Middle frontal gyrus (tissue), 1 donor: ENCODE data around the gene STIL.
"Not testable (repeated sequence)": the region's sequence is repeated elsewhere in the genome, so short reads cannot be mapped to it uniquely, and the experiment has no call there.

Experiments used
- DNase-seq: peaks from one replicate; pipeline ENCODE4 v3.0.0-alpha.2; 2015; ENCODE audit warnings: low spot score; ENCODE audit errors: extremely low spot score

Gene STIL

GRCh38 chr1:47223174-47223920 lies 90.6 kb downstream of the STIL start:
- DNase-seq = no peak

DNA sequence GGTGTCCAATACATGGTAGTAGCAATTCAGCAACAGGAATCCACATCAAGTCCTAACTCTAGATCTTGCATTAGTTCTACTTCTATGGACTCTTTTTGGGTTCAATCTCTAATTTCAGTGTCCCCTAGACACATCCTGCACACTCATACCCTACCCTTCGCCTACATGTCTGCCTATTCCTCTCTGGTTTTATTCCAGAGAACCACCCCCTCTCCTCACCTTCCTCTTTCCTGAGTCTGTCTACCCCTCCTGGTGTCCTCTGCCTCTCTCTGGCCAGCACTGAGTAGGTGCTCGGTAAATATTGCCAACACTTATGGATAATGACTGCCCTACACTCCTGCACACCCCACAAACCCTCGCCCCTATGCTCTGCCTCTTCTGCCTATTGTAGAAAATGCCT lies 91.5 kb downstream of the STIL start:
- no peak for DNase-seq

DNA sequence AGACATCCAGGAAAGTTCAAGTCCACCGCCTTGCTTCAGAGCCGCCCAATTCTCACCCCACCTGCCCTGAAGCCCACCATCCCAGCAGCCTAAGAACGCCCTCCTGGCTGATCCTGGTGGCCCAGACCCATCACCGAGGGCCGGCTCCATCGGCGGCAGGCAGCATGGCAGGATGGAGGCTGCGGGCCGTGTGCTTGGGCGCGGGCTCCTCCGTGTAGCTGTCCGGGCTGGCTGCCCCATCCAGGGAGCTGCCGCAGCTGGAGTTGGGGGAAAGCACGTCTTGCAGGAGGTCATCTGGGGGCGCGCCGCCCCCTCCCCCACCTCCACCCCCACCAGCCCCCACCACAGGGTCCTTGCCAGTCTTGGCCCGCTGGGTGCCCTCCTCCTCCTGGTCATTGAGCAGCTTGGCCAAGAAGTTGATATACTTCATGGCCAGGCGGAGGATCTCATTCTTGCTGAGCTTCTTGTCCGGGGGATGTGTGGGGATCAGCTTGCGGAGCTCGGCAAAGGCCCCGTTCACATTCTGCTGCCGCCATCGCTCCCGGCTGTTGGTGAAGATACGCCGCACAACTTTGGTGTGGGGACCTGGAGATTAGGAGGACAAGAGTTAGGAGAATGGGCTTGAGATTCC lies 94.2 kb downstream of the STIL start:
- no peak for DNase-seq

DNA sequence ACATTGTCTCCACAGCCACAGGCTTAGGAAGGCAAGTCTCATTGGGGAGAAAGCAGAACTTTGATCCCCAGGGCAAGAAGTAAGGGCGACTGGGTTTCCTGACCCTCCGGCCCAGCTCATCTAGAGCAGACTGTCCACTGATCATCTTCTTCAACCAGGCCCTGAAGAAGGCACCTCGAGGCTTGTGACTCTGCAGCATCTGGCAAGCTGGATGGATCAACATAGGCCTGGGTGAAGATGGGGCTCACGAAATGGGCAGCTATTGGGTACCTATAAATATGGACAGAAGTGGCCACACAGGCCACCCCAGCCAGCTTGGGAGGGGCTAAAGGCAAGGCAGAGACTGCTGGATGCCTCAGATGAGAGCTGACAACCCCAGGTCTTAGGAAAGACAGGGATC lies 94.9 kb downstream of the STIL start:
- DNase-seq = no peak

DNA sequence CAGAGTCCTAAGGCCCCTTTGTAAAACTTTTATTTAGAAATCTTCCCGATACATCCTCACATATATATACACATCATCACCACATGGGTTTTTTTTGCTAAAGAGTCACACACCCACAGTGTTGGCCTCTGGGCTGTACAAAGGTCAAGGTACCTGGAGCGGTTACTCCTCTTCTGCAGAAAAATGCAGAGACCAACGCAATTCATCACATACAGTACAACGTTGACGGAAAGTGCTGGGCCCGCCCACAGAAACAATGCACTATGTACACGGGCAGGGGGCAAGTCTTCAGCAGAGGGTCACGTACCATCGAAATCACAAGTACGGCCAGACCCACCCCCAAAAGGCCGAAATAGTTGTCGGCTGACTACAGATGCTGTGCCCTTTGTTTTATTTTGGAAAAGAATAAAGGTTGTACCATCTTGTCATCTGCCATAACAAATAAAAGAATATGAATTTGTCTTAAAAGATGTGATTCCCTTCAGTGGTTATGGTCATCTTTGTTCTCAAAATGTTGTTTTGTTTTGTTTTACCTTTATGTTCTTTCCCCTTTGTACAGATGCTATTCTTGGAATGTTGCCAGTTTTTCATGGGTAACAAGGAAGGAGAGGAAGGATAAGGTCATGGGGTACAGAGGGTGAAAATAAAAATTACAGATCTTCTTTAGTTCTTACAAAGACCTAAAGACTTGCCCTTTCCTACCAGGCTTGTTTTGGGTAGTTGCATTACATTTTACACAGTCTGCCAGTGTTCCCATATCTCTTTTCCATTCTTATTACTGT lies 97.5 kb downstream of the STIL start:
- DNase-seq = no peak

DNA sequence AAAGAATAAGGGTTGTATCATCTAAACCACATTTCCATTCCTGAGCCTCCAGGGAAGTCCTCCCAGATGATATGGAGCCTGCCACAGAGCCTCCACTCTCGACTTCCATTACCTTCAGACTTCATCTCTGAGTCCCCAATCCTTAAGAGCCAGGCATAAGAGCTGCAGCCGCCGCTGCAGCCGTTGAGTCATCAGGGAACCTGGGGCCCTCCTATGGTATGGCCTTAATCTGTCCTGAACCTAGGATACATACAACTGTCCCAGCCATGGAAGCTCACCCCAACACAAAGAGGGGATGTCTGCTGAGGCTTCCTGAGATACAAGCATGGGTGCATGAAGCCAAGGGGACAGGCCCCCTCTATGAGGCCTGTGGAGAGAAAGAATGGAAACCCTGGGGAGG lies 98.2 kb downstream of the STIL start:
- DNase-seq = no peak

DNA sequence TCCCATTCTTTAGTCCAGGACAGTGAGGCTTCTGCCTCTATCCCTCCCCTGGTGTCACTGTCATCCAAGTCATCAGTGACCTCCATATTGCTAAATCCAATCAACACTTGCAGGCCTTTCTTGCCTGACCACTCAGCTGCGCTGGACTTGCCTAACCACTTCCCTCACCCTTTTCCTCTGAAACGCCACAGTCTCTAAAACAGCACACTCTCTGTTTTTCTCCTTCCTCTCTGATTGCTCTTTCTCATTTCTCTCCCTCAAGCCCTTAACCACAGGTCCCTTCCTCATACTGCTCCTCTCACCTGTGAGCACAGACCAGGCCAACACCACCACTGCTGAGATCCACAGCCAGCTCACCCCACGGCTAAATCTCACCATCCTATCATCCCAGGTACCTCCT lies 99.4 kb downstream of the STIL start:
- DNase-seq = no peak

- no peak for DNase-seq
Measured at GRCh38 chr1:47213230-47213963, 100.5 kb downstream of the STIL start.

GRCh38 chr1:47212636-47213229 lies 101.2 kb downstream of the STIL start:
- no peak for DNase-seq

GRCh38 chr1:47211796-47212269 lies 102.1 kb downstream of the STIL start:
- no peak for DNase-seq

DNA sequence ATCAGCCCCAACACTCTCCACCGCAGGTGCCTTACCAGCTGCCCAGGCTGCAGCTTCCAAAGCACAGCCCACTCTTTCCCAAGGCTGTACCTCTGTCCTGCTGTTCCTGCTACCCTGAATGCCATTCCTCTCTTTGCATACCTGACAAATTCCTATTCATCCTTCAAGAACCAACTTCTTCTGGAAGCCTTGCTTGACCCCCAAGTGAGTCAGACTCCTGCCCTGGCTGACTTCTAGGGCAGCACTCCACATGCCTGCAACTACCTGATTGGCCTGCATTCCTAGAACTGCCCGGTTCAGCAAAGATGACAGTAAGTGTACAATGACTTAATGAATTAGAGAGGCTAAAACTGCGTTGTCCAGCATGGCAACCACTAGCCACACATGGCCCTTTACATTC lies 103.3 kb downstream of the STIL start:
- no peak for DNase-seq

- DNase-seq = no peak
Measured at GRCh38 chr1:47209725-47210325, 104.1 kb downstream of the STIL start.

GRCh38 chr1:47209091-47209490 lies 104.9 kb downstream of the STIL start:
- DNase-seq = no peak

GRCh38 chr1:47208374-47208850 lies 105.5 kb downstream of the STIL start:
- DNase-seq = no peak

DNA sequence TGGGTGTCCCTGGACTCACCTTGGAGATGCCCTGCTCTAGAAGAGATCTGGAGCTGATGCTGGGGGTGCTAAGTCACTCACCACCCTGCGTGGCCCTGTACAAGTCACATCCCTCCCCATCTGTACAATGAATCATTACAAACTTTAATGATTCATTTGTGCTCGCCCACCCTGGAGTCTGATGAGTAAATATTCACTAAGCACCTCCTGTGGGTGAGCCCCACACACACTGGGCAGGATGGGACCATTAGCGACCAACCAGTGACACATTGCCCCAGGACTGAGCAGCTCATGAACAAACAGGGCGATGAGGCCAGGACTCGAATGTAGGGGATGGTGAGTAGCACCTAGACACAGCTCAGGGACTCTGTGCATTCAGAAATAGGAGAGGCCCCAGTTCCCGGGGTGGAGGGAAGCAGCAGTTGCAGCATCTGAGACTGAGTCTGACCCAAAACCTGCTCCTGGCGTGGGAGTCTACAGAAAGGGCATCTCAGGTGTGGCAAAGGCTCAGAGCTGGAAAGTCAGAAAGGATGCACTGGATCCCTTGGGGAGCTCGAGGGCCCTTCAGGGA lies 106.1 kb downstream of the STIL start:
- DNase-seq = no peak

GRCh38 chr1:47205918-47206317 lies 108.0 kb downstream of the STIL start:
- no peak for DNase-seq

GRCh38 chr1:47203504-47203903 lies 110.4 kb downstream of the STIL start:
- DNase-seq = not testable (repeated sequence)

GRCh38 chr1:47201179-47201578 lies 112.8 kb downstream of the STIL start:
- no peak for DNase-seq
